SHP77 treated with DMSO at 0.1 percent for 48 hours (cell line): ENCODE data around the gene CA11.
"Not testable (repeated sequence)": the region's sequence is repeated elsewhere in the genome, so short reads cannot be mapped to it uniquely, and the experiment has no call there.

Experiments
- DNase-seq: peaks from one replicate; lab custom pipeline; 2025; lab: John Stamatoyannopoulos, UW

The CA11 gene

DNA sequence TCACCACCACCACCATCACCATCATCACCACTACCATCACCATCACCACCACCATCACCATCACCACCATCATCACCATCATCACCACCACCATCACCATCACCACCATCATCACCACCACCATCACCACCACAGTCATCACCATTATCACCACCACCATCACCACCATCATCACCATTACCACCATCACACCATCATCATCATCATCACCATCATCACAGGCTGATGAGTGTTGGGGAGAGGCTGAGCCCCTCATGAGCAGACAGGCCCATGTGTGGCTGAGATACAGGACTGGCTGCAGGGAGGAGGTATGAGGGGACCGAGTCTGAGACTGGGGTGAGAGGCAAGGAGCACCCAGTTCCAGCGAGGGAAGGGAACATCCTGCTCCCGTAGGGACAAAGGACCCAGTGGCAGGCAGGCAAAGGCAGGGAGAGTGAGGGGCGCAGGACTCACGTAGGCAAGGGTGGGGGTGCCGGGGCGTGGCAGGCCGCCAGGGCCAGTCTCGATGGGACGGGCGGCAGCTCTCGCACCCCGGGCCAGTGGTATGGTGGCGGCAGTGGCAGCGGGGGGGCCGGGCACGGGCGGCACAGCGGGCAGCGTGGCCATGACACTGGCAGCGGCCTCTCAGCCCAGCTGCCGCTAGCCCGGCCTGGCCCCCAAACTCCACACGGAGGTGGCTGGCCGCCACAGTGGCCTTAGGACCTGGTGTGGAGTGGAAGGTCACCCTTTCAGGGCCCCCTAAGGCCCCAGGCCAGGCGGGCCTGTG, 24.1 kb upstream of the CA11 start:
- DNase-seq: no peak

DNA sequence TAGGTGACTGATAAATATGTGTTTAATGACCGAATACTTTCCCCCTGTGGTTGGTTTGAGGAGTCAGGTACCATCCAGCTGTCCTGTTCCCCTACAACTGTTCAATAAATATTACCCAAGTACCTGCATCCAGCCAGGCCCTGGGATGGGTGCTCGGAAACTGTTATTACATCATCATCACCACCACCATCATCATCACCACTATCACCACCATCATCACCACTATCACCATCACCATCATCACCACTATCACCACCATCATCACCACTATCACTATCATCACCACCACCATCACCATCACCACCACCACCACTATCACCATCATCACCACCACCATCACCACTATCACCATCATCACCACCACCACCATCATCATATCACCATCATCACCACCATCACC, 22.8 kb upstream of the CA11 start:
- DNase-seq: no peak

- DNase-seq: no peak
These were observed 22.3 kb upstream of the CA11 start for GRCh38 chr19:48668332-48668731.

DNA sequence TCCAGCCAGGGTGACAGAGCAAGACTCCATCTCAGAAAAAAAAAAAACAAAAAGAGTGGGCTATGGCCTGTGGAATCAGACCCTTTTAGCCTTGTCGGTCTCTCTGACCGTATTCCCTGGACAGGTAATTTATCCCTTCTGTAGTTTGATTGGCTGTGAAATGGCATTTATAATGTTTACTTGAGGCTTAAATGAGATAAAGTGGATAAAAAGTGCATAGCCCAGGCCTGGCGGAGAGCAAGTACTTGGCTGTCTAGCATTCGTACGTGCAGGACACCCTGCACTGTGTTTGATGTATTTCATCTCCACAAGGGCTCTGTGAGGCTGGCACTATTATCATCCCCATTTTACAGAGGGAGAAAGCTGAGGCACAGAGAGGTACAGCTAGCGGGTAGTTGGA, 19.8 kb upstream of the CA11 start:
- DNase-seq: no peak

DNA sequence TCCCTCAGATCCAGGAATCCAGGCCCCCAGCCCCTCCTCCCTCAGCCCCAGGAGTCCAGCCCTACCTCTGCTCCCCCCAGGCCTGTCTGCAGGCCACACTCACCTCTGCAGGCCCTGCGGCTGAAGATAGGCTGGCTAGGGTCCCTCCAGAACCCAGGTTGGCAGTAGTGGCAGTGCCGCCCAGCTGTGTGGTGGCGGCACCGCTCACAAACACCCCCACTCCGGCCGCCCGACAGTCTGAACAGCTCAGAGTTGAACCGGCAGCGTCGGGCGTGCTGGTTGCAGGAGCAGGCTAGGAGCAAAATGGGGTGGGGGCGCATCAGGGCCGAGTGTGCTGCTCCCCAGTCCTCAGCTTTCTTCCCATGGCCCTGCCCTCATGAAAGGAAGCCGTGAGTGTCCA, 18.5 kb upstream of the CA11 start:
- DNase-seq: no peak

DNA sequence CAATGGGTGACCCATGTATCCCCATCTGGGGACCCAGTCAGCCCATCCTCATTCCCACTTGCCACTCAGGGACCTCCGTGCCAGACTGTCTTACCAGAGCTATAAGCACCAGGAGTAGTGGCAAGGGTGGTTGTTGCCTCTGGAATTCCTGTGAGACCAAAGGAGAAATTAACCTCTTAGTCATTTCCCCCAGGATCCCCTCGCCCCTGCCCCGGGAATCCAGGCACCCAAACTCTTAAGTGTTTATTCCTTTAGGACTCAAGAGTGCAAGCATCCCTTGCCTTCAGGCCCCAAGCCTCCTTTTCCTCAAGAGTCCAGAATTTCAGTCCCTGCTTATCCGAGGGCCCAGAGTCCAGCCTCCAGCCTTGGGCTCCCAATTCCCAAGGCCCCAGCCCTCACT, 17.7 kb upstream of the CA11 start:
- no peak for DNase-seq

DNA sequence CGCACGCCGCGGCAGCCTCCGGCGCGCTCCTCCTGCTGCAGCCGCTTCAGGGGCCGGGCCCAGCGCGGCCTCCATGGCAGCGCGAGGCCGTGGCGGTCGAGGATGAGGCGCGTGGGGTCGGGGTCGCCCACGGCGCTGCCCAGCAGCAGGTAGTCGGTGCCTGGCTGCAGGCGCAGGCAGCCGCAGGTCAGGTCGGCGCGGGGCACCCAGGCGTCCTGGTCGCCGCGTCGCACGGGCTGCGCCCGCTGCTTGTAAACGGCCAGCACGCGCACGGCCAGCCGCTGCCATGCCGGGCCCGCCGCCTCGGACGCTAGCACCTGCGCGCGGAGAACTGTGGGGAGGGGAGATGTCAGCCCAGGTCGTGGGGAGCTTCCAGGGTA, 15.7 kb upstream of the CA11 start:
- DNase-seq: no peak

DNA sequence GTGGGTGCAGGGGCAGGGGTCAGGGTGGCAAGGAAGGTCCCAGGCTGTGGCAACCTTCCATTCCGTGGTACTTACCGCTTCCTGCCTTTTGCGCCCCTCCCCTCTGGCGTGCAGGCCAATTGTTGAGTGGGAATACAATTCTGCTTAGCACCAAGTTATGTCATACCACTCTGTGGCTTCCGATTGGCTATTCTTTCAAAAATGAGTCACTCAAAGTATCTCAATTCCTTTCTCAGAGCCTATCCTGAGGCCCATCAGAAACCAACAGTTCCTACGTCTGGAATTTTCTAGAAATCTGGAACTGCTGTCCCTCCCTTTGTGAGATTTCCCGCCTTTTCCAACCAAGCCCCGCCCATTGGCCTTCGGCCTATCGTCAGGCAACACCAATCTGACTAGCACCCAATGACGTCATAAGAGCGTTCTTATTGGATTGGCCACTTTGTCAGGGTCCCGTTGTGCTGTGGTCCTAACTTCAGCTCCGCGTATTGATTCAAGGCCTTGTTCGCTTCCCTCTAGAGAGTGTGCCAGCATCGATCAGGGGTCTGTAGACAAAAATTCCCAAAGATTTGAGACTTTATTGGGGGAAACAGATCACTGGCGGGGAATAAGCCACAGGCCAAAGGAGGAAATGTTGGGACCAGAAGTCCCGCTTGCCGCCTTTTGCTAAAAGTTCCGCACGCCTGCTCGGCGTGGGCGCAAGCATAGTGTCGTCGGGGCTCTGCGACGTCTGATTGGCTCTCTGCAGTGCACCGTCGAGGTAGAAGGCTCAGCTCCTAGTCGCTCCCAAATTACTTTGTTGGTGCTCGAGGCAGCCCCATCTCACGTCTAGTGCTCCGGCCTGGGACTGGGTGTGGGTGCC, 15.1 kb upstream of the CA11 start:
- DNase-seq: peak; percentile 92

- DNase-seq: no peak
These were observed 13.8 kb upstream of the CA11 start for GRCh38 chr19:48659768-48660167.

DNA sequence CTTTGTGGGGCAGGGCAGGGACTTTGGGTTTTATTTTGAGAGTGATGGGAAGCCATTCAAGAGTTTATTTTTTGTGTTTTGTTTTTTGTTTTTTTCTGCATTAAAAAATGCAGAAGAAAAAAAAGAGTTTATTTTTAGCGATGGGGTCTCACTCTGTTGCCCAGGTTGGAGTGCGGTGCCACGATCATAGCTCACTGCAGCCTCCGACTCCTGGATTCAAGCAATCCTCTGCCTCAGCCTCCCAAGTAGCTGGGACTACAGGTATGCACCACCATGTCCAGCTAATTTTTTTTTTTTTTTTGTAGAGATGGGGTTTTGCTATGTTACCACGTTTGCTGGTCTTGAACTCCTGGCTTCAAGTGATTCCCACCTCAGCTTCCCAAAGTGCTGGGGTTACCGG, 12.5 kb upstream of the CA11 start:
- DNase-seq: no peak

DNA sequence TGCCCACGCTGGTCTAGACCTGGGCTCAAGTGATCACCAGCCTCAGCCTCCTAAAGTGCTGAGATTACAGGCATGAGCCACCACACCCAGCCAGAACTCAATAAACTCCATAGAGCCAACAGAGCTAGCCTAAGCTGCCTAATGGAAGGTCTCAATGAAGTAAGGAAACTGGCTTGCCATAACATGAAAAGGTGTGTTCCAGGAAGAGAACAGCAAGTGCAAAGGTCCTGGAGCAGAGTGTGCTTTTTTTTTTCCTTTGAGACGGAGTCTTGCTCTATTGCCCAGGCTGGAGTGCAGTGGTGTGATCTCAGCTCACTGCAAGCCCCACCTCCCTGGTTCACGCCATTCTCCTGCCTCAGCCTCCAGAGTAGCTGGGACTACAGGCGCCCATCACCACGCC, 11.8 kb upstream of the CA11 start:
- DNase-seq: not testable (repeated sequence)

DNA sequence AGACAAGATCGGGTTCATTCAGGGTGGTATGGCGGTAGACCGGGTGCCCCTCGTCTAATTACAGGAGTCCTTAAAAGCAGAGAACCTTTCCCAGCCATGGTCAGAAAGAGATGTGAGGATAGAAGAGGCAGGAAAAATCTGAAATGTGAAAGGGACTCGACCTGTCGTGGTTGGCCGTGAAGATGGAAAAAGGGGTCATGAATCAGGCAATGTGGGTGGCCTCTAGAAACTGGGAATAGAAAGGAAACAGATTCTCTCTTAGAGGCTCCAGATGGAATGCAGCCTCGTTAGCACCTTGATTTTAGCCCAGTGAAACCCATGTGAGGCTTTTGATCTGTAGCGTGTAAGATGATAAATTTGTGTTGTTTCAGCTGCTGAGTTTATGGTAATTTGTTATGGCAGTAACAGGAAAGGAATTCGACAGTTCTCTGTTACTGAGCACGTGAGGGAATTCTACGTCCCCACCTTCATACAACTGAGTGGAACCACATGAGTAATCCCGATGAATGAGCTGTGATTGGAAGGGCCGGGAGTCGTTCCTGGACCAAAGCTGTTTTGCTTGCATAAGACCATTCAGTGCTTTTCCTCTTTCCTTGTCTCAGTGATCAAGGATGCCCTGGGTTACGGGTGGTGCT, 11.0 kb upstream of the CA11 start:
- DNase-seq: no peak

- DNase-seq: no peak
These were observed 8.5 kb upstream of the CA11 start for GRCh38 chr19:48654299-48655059.

GRCh38 chr19:48651683-48652048, 5.7 kb upstream of the CA11 start:
- DNase-seq: no peak

GRCh38 chr19:48650974-48651682, 5.1 kb upstream of the CA11 start:
- DNase-seq: no peak

DNA sequence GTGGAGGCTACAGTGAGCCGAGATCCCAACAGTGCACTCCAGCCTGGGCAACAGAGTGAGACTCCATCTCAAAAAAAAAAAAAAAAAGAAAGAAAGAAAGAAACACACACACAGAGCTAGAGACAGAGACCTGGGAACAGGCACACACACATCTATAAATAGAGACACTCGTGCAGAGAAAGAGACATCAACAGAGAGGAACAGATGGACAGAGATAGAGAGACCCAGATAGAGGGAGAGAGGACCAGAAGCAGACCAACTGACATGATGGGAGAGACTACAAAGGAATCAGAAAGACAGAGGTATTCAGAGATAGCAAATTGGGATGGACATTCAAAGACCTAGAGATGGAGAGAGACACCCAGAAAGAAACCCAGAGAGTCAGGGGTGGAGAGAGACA, 2.1 kb upstream of the CA11 start:
- DNase-seq: no peak

DNA sequence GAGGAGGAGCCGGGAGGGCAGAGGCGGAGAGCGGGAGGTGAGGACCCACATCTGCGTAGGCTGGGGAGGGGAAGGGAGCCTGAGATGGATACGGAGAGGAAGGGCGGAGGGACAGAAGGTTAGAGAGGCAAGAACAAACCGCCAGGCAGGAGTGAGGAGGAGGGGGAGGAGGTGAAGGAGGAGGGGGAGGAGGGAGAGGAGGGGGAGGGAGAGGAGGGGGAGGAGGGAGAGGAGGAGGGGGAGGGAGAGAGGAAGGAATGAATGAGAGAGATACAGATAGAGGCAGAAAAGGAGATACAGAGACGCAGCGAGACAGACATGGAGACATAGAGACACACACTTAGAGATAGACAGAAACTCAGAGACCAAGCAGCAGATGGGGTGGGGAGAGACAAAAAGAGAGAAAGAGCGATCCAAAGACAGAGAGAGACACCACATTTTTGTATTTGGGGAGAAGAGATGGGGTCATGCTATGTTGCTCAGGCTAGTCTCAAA, 782 bp upstream of the CA11 start:
- DNase-seq: no peak

DNA sequence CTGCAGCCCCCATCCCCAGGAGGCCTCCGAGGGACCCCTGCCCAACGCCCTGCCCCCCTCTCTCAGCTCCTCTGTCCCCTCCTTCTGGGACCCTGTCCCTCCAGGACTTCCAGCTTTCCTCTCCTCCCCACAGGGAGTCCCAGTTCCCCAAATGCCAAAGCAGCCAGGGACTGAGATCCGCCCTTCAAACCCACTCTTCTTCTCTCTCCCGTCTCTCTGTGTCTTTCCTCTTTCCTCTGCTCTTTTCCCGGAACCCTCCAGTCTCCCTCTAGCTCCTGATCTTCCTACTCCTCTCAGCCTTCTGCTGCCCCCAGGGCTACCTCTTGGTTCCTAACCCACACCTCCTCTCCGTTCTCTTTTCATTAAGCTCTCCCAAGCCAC, 377 bp downstream of the CA11 start:
- no peak for DNase-seq

- peak; percentile 46 for DNase-seq
These were observed 958 bp downstream of the CA11 start for GRCh38 chr19:48644839-48645619.

- no peak for DNase-seq
These were observed 1.6 kb downstream of the CA11 start for GRCh38 chr19:48644355-48644754.

DNA sequence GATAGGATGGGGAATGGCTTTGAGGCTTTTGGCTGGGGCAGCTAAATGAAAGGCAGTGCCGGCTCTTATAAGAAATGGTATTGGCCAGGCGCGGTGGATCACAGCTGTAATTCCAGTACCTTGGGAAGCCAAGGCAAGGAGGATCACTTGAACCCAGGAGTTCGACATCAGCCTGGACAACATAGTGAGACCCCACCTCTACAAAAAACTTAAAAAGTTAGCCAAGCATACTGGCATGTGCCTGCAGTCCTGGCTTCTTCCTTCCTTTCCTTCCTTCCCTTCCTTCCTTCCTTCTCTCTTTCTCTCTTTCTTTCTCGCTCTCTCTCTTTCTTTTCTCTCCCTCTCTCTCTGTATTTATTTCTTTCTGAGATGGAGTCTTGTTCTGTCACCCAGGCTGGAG, 3.1 kb downstream of the CA11 start:
- no peak for DNase-seq
